ENCODE data around the gene USP20.
"Not testable (repeated sequence)": the region's sequence is repeated elsewhere in the genome, so short reads cannot be mapped to it uniquely, and the experiment has no call there.

The USP20 gene

GRCh38 chr9:129835128-129835859, at the start of gene USP20, which contains the start of gene C9orf78:
Gene USP20 (plus strand): TSS chr9:129835458. CDS start chr9:129852556, 17,098 bp downstream.
Gene C9orf78 (minus strand): TSS chr9:129835275. CDS start chr9:129835221, 54 bp downstream.
- DNase-seq (ENCODE audit: low spot score): peak; percentile 99

- no peak for DNase-seq (ENCODE audit: low spot score)
Measured at GRCh38 chr9:129785866-129786265, 49.4 kb upstream of the USP20 start.

GRCh38 chr9:129786481-129786880, 48.8 kb upstream of the USP20 start:
- DNase-seq (ENCODE audit: low spot score): no peak

GRCh38 chr9:129794549-129794948, 40.7 kb upstream of the USP20 start:
- no peak for DNase-seq (ENCODE audit: low spot score)

GRCh38 chr9:129796029-129796428, 39.2 kb upstream of the USP20 start:
- DNase-seq (ENCODE audit: low spot score): not testable (repeated sequence)

GRCh38 chr9:129798973-129799372, 36.3 kb upstream of the USP20 start:
- no peak for DNase-seq (ENCODE audit: low spot score)

GRCh38 chr9:129801504-129801903, 33.8 kb upstream of the USP20 start:
- no peak for DNase-seq (ENCODE audit: low spot score)

- DNase-seq (ENCODE audit: low spot score): peak; percentile 96
Measured at GRCh38 chr9:129802833-129803675, 32.2 kb upstream of the USP20 start, which contains the start of gene TOR1B. Gene TOR1B (plus strand): TSS chr9:129803184. CDS start chr9:129803213, 29 bp downstream.

GRCh38 chr9:129803676-129804060, 31.6 kb upstream of the USP20 start:
- DNase-seq (ENCODE audit: low spot score): peak; percentile 54

GRCh38 chr9:129806061-129806460, 29.2 kb upstream of the USP20 start:
- no peak for DNase-seq (ENCODE audit: low spot score)

GRCh38 chr9:129809346-129809745, 25.9 kb upstream of the USP20 start:
- no peak for DNase-seq (ENCODE audit: low spot score)

- no peak for DNase-seq (ENCODE audit: low spot score)
Measured at GRCh38 chr9:129810116-129810515, 25.1 kb upstream of the USP20 start.

- DNase-seq (ENCODE audit: low spot score): no peak
Measured at GRCh38 chr9:129810788-129811187, 24.5 kb upstream of the USP20 start.

GRCh38 chr9:129811967-129812363, 23.3 kb upstream of the USP20 start:
- DNase-seq (ENCODE audit: low spot score): no peak

GRCh38 chr9:129812385-129812784, 22.9 kb upstream of the USP20 start:
- DNase-seq (ENCODE audit: low spot score): no peak

- no peak for DNase-seq (ENCODE audit: low spot score)
Measured at GRCh38 chr9:129813661-129814060, 21.6 kb upstream of the USP20 start.

- DNase-seq (ENCODE audit: low spot score): no peak
Measured at GRCh38 chr9:129814432-129815223, 20.6 kb upstream of the USP20 start.

- no peak for DNase-seq (ENCODE audit: low spot score)
Measured at GRCh38 chr9:129815278-129815677, 20.0 kb upstream of the USP20 start.

GRCh38 chr9:129816501-129817435, 18.5 kb upstream of the USP20 start:
- DNase-seq (ENCODE audit: low spot score): no peak

GRCh38 chr9:129822898-129823541, 12.2 kb upstream of the USP20 start:
- peak; percentile 77 for DNase-seq (ENCODE audit: low spot score)

- no peak for DNase-seq (ENCODE audit: low spot score)
Measured at GRCh38 chr9:129823542-129823934, 11.7 kb upstream of the USP20 start.
